Measurements from ENCODE around the gene COPG2.
"Not testable (repeated sequence)": the region's sequence is repeated elsewhere in the genome, so short reads cannot be mapped to it uniquely, and the experiment has no call there.

Gene COPG2

DNA sequence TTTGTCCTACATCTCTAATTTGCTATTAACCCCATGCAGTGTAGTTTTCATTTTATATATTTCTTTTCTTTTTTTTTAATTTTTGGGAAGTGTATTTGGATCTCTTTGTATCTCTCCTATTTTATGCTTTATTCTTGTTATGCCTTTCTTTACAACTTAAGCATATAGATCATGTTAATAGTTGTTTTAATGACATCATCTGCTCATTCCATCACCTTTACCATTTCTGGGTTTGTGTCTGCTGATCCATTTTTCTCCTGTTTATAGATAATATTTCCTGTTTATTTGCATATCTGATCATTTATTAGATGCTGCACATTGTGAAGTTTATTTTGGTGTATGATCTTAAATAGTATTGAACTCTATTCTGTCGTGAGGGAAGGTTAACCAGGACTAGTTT is 13.7 kb downstream of the COPG2 start:
- in situ Hi-C loops (cut with MboI; ENCODE audit: low sequenced_read_pairs) = no loop called here

DNA sequence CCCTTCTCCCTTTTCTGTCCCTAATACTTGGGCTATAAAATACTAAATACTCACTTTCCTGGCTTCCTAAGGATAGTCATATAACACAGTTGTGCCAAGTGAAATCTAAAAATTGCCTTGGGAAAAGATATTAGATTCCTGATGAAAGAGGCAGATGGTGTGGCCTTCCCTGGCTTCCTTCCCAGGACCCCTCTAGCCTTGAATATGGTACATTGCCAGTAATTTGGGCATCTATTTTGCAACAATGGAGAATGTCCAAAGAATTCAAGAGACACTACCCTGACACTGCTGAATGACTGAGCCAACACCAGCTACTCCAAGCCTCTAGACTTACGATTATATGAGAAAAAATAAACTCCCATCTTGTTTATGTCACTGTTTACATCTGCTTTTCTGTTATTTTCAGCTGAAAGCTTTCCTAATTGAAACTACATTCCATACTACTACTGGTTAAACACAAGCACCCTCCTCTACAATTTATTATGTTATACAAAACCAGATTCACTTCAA is 17.9 kb downstream of the COPG2 start:
- in situ Hi-C loops (cut with MboI; ENCODE audit: low sequenced_read_pairs) = no loop called here

DNA sequence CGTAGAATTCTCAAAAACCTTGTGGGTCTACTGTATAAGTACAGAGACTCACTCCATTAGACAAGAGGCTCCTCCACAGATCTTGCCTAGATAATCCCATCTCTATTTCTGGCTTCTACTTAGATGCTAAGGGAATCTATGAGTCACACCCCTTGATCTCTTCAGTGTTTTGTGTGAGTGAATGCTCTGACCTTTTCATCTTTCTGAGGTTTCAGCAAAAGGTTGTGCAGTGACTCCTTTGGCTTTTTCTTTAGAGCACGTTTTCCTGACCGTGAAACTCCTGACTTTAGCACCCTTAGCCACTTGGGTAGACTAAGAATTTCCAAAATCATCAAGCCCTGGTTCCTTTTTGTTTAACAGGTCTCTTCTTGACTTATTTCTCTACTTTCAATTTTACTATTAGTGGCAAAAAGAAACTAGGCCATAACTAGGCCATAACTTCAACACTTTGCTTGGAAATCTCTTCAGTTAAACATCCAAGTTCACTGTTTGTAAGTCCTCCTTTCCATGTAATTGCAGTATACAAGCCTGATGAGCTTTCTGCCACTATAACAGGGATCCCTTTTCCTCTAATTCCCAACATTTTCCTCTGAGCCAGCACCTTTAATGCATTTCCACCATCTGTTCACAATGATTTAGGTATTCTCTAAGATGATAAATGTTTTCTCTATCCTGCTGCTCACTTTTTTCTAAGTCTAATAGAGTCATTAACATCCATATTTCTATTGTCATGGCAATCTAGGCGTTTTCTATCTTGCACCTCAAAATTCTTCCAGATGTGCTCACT is 19.4 kb downstream of the COPG2 start:
- in situ Hi-C loops (cut with MboI; ENCODE audit: low sequenced_read_pairs) = no loop called here

DNA sequence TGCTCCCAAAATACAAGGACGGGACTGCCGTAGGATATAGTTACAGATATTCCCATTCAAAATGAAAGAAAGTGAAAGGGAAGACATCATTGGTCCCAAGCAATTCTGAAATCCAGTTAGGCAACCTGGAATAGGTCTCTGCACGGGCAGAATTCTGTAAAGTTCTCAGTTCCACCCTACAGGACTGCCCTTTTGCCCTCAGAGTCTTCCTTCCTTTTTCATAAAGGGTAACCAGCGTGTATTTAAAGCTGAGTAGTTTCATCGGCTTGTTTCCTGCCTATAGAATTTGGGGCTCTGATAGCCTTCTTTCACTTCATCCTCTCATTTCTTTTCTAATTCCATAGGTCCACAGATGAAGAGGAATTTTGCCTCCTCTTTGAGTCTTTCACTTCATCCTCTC is 20.0 kb downstream of the COPG2 start:
- in situ Hi-C loops (cut with MboI; ENCODE audit: low sequenced_read_pairs) = no loop called here

DNA sequence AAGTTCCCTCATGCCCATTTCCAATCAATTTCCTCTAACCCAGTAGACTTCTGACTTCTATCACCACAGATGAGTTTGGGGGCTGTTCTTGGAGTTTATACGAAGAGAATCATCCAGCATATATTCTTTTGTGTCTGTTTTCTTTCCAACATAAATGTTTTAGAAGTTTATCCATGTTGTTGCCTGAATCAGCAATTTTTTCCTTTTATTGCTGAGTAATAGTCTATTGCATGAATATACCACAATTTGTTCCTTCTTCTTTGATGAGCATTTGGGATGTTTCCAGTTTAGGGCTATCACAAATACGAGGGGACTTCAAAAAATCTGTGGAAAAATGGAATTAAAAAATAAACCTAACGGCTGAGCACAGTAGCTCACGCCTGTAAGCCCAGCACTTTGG is 26.2 kb downstream of the COPG2 start:
- in situ Hi-C loops (cut with MboI; ENCODE audit: low sequenced_read_pairs) = no loop called here

DNA sequence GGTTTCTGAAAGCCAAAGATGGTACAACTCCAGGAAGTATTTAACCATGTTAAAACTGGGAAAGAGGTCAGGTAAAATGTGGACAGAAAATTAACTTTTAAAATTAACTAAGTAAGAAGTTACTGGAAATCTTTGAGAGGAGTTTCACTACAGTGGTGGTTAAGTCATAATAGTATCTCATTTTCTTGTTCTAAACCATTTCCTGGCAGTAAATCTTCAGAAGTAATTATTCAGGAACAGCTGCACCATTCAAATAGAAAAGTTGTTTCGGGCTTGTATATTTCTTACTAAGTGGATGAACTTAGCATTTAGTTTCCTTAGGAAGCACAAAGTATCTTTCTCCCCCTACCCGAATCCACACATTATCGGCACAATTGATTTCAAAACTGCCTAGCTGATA is 27.1 kb downstream of the COPG2 start:
- in situ Hi-C loops (cut with MboI; ENCODE audit: low sequenced_read_pairs) = no loop called here

DNA sequence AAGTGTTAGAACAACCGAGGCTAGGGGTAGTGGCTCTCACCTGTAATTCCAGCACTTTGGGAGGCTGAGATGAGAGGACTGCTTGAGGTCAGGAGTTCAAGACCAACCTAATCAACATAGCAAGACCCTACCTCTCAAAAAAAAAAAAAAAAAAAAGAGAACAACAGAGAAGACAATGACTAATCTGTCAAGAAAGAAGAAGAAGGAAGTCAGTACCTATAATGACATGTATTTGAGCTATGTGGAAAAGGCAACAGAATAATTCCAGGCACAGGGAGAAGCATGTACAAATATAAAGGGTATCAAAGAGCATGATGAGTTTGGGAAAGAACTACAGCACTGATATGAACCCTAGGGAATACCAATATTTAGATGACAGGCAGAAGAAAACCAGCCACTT is 27.5 kb downstream of the COPG2 start:
- in situ Hi-C loops (cut with MboI; ENCODE audit: low sequenced_read_pairs) = no loop called here

DNA sequence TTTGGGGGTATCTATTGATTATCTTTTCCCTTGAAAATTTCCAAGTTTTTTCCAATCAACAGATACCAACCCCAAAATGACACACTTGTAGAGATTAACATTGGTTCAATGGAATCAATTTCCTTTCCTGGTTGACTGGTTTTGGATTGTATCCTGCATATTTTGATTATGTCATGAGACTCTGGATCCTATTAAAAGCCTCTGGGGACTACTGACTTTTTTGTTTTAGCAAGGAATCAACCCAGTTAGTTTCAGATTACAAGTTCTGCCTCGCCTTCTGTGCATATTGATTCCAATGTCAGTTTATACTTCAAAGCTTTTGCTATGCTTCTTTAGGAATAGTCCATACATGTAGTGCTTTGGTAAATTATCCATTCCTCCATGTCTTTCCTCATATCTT is 29.2 kb downstream of the COPG2 start:
- in situ Hi-C loops (cut with MboI; ENCODE audit: low sequenced_read_pairs) = no loop called here

DNA sequence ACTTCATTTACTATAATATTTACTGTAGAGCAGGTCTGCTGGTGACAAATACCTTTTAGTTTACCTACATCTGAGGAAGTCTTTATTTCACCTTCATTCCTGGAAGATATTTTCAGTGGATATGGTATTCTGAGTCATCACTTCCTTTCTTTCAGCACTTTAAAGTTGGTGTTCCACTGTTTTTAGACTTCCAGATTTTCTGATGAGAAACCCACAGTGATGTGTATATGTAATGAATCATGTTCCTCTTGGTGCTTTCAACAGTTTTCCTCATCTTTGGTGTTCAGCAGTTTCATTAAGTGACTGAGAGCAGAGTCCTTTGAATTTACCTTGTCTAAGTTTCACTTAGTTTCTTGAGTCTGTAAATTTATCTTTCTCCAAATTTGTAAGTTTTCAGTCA is 36.4 kb downstream of the COPG2 start:
- in situ Hi-C loops (cut with MboI; ENCODE audit: low sequenced_read_pairs) = no loop called here

DNA sequence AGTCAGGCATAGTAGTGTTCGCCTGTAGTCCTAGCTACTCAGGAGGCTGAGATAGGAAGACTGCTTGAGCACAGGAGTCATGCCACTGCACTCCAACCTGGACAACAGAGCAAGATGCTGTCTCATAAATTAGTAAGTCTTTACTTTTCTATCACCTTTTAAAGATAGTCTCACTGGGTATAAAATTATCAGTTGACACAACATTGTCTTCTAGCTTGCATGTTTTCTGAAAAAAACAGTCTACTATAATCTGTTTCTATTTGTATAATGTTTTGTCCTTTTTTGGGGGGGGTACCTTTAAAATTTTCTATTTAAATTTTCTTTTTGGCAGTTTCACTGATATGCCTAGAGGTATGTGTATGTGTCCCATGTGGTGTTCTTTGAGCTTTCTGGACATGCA is 39.6 kb downstream of the COPG2 start:
- in situ Hi-C loops (cut with MboI; ENCODE audit: low sequenced_read_pairs) = no loop called here

DNA sequence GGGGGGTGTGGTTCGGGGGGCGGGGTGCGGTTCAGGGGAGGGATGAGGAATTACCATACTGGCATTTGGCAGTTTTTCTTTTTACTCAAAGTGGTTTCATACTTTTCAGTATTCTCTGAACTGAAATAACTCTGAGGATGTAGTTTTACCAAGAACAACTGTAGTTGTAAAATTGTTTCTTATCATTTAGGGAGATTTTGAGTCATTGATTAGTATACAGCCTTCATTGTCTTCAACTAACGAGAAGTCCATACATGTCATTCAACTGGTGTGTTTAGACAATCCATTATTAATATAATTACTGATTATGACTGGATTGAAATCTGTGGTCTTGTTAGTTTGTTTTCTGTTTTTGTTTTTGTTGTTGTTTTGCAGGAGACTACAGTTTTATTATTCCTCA is 40.8 kb downstream of the COPG2 start:
- in situ Hi-C loops (cut with MboI; ENCODE audit: low sequenced_read_pairs) = no loop called here

DNA sequence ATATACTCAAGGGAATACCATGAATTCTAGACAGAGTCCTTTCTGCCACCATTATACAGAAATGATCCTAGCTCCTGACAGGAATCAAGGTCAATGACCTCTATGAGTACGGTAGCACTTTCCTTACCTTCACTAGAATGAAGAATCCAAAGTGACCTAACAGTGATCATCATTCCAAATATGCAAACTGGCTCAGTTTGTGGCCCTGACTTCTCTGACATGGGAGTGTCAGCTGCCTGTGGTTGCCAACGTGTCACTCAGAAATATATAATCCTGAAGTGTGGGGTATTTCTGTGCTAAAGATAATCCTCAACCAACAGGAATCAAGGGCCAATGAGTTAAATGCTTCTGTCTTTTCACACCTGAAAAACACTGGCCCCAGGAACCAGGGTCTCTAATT is 45.7 kb downstream of the COPG2 start:
- in situ Hi-C loops (cut with MboI; ENCODE audit: low sequenced_read_pairs) = no loop called here

DNA sequence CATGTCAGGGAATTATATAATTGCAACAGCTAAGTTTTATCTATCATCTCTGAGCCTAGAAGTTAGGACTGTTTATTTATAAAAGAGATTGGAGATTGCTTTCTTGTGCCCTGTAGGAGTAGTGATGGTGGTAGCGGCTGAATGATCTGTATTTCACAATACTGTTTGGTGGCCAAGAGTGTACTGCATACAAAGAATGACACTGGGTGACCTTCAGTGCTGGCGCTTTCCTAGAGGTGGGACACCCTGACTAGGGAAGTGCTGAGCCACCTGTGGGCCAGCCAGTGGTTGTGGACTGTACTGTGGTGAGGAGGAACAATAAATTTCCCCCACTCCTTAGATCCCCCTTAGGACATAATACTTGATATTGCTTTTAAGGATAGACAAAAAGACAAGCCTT is 53.0 kb downstream of the COPG2 start:
- in situ Hi-C loops (cut with MboI; ENCODE audit: low sequenced_read_pairs) = no loop called here

DNA sequence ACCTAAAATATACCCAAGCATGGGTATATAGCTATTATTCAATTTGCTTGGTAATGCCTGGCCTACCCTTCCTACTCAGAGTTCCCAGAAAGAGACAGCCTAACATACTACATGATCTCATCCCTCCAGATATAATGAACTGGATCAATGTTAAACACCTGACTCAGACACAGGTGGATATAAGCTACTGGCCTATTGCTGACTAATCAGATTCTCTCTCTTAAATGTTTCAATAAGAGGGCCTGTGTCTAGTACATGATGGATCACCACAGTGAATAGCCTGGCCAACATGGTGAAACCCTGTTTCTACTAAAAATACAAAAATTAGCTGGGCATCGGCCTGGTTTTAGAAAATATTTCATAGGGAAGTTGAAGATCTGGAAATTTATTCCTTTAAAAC is 54.1 kb downstream of the COPG2 start:
- in situ Hi-C loops (cut with MboI; ENCODE audit: low sequenced_read_pairs) = no loop called here

DNA sequence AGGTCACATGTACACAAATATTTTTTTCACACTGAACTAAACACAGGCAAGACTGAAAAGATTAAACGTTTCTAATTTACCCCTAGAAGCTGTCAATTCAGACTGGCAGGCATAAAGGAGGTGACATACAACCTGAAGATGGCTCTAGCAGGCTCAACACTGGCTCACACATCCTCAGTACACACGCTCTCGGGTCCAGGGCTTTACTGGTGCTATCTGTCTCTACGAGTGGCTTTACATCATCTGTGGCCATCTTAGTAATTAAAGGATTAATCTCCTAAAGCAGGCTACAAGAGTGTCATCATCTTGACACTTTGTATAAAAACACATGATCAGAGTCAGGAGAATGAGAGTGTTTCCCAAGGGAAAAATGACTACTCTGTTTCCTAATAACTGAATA is 57.3 kb downstream of the COPG2 start:
- in situ Hi-C loops (cut with MboI; ENCODE audit: low sequenced_read_pairs) = no loop called here

DNA sequence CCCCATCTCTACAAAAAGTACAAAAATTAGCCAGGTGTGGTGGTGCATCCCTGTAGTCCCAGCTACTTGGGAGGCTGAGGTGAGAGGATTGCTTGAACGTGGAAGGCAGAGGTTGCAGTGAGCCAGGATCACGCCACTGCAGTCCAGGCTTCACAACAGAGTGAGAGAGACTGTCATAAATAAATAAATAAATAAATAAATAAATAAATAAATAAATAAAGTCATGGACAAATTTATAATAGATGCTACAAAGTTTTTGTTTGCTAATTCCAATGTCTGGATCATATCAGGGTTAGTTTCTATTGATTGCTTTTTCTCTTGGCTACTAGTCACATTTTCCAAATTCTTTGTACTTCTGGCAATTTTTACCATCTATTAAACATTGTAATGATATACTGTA is 61.5 kb downstream of the COPG2 start:
- in situ Hi-C loops (cut with MboI; ENCODE audit: low sequenced_read_pairs) = not testable (repeated sequence)

DNA sequence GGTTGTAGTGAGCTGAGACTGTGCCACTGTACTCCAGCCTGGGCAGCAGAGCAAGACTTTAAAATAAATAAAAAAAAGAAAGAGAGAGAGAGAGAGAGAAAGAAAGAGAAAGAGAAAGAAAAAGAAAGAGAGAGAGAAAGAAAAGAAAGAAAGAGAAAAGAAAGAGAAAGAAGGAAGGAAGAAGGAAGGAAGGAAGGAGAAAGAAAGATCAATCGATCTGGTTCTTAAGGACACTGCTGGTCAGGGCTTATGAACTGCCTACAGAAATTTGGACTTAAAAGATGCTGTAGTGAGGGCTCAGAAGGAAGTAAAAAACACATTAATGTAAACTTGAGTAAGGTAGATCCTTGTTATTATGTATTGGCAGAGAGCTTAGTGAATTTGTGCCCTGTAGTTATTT is 62.4 kb downstream of the COPG2 start:
- in situ Hi-C loops (cut with MboI; ENCODE audit: low sequenced_read_pairs) = no loop called here

DNA sequence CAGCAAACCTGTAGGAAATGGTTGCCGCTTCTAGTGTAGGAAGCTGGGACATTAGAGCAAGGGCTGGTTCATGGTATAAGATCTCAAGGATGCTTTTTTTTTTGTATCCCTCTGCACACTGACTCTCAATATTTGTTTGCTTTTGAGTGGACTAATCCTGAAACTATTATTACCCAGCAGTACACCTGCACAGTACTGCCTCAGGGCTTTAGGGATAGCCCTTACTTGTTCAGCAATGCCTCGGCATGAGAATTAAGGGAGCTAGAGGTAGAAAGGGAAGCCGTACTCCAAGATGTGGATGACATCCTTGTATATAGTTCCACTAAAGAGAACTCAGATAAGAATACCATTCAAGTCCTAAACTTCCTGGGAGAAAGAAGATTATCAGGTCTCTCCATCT is 70.5 kb downstream of the COPG2 start:
- in situ Hi-C loops (cut with MboI; ENCODE audit: low sequenced_read_pairs) = no loop called here

DNA sequence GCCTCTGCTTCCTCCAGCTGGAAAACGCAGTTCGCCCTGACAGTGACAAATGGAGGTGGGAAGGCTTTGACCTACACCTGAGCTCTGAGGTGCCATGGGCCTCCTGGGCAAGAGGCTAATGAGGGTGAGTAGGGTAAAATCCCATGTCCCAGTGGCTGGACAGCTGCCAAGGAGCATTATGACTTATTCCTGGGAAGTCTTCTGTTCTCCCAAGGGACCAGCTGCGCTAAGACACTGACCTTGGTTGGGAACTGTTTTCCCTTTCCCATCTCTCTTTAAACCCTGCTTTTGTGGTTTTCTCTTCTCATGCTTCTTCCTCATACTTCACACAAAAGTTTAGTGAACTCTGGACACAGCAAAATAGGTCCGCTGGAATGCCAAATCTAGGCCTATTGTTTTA is 72.6 kb downstream of the COPG2 start:
- in situ Hi-C loops (cut with MboI; ENCODE audit: low sequenced_read_pairs) = no loop called here

DNA sequence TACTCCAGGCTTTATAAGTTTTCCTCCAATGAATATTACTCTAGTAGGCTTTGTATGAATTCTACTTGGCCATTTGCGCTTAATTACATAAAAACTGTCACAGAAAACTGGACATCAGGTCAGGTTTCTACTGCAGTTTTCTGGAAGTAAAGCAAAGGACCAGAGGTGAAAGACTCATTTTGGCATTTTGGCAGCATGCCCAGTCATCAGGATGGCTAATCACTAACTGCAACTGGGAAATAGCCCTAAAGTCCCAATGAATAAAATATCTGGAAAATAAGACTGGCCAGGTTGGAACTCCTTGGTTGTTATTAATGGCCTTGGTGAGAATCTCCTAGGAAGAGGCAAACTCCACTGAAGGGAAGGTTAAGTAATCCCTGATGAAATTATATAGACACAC is 75.5 kb downstream of the COPG2 start:
- in situ Hi-C loops (cut with MboI; ENCODE audit: low sequenced_read_pairs) = no loop called here

DNA sequence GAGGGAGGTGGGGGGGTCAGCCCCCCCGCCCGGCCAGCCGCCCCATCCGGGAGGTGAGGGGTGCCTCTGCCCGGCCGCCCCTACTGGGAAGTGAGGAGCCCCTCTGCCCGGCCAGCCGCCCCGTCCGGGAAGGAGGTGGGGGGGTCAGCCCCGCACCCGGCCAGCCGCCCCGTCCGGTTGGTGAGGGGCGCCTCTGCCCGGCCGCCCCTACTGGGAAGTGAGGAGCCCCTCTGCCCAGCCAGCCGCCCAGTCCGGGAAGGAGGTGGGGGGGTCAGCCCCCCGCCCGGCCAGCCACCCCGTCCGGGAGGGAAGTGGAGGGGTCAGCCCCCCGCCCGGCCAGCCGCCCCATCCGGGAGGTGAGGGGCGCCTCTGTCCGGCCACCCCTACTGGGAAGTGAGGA is 77.1 kb downstream of the COPG2 start:
- in situ Hi-C loops (cut with MboI; ENCODE audit: low sequenced_read_pairs) = not testable (repeated sequence)

DNA sequence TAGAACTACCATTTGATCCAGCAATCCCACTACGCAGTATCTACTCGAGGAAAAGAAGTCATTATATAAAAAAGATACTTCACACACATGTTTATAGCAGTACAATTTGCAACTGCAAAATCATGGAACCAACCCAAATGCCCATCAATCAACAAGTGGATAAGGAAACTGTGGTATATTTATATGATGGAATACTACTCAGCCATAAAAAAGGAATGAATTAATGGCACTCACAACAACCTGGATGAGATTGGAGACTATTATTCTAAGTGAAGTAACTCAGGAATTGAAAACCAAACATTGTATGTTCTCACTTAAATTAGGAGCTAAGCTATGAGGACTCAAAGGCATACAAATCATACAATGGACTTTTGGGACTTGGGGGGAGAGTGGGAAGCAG is 82.6 kb downstream of the COPG2 start:
- in situ Hi-C loops (cut with MboI; ENCODE audit: low sequenced_read_pairs) = not testable (repeated sequence)

DNA sequence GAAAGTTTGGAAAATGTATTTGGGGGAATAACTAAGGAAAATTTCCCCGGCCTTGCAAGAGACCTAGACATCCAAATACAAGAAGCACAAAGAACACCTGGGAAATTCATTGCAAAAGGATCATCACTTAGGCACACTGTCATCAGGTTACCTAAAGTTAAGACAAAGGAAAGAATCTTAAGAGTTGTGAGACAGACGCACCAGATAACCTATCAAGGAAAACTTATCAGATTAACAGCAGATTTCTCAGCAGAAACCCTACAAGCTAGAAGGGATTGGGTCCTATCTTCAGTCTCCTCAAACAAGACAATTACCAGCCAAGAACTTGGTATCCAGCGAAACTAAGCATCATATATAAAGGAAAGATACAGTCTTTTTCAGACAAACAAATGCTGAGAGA is 93.4 kb downstream of the COPG2 start:
- in situ Hi-C loops (cut with MboI; ENCODE audit: low sequenced_read_pairs) = not testable (repeated sequence)

Measured in HL-60/S4 treated with phorbol 12-myristate 13-acetate at 8.2 ng/mL for 4 days and 3 days (cell line).